Amygdala (tissue), 56 donors: ENCODE measurements around the gene ADAM12.
"Not testable (repeated sequence)": the region's sequence is repeated elsewhere in the genome, so short reads cannot be mapped to it uniquely, and the experiment has no call there.

ENCODE experiments used
- DNase-seq, 56 donors: peaks; one replicate each; lab custom pipeline; 2025; lab: John Stamatoyannopoulos, UW

The ADAM12 gene

DNA sequence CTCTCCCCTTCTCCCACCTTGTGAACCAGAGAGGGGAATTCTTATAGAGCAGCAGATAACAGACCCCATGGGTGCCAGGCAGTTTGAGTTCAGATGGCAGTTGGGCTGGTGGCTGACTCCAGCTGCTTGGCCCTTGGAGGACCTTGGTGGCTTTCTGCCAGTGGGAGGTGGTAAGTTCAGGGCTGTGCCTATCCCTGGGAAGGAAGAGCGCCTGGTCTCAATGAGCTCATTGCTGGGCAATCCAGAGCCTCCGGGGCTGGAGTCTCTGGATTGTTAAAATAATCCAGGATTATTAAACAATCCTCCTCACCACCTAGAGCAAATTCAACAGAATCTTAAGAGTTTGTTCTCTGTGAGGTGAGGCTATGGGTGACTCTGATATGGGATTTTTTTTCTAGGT is 386.7 kb downstream of the ADAM12 start:
- no peak for DNase-seq

DNA sequence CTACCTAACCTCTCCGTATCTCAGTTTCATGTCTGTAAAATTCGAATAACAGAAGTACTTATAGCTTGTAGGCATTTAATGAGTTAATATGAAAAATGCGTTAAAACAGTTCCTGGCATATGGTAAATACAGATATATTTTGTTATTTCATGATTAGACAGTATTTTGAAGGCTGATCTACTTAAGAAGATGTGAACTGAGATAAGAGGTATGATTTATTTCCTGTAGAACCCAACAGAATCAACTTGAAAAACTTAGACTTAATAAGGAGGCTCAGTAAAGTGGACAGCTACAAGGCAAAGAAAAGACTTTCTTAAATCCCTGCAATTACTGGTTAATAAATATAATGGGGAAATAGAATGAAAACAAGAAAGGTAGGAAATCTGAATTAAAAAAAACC is 388.6 kb downstream of the ADAM12 start:
- DNase-seq = no peak

DNA sequence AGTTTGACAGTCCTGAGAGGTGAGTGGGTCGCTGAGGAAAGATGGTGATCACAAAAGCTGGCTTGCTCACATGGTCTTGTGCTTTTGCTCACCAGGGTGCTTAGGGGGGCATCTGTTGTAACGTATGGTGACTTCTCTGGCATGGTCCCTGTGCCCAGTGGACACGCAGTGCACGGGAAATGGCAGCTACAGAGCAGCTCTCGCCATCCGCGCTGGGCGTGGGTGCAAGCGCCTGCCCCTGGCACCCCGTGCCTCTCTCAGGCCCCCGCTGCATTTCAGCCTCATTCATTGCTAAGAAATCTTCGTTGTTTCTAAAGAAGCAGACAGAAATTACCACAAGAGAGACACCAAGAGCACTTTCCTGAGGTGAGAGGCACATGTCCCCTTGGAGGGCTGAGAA is 390.7 kb downstream of the ADAM12 start:
- DNase-seq = no peak

DNA sequence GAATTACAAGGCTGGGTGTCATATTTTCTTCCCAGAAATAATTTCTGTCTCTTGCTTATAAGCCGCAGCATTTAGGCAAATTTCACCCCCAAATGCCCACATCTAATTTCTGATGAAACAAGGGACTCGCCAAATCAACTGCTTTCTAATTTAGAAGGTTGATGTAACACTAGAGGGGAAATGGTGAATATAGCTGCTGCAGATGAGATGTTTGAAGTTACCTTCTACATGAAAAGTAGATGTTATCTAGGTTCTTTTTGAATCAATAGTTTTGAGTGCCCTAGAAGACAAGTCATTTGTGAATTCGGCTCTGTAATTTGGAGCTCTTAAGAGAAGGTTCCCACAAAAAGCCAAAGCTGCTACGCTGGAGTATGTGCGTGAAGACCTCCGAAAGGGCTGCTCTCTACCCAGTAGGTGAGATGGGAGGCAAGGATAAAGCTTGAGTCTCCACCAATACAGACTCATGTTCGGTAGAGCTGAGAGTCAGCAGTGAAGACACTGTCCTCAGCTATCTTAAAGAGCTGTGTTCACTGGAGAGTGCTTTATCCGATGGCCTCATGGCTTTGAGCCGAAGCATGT is 392.5 kb downstream of the ADAM12 start:
- DNase-seq = no peak

DNA sequence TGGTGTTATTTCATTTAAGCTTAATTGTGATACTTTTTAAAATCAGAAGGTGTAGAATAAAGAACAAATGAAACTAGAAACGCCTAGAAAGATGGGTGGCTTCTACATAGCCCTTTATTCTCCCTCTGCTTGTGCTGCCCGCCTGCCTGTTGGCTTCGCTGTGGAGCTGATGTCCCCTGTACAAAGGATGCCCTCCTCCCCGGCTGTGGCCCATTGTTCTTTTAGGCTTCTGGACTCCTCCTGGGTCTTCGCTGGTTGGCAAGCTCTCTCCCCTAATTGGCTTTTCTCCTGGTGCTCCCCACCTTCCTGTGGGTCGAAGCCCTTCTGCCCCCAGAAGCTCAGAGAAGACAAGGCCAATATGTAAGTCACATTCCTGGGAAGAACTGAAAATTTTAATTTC is 393.7 kb downstream of the ADAM12 start:
- DNase-seq = no peak

DNA sequence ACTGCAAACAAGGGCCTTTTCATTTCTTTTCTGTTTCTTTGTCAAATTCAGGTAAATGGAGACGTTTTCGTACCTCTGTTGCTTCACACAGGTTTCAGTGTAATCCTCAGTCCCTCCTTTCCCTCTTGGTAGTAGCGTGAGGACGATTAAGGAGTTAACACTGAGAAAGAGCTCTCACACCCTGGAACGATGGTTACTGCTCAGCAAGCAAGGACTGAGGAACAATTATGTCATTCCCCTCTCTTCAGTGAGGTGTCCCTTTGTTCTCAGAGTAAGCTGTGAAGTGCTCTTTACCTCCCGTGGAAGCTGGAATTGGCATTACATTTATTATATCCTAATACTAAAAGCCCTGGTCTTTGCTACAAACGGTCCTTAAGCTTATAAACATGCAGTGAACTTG is 396.0 kb downstream of the ADAM12 start:
- DNase-seq = no peak

DNA sequence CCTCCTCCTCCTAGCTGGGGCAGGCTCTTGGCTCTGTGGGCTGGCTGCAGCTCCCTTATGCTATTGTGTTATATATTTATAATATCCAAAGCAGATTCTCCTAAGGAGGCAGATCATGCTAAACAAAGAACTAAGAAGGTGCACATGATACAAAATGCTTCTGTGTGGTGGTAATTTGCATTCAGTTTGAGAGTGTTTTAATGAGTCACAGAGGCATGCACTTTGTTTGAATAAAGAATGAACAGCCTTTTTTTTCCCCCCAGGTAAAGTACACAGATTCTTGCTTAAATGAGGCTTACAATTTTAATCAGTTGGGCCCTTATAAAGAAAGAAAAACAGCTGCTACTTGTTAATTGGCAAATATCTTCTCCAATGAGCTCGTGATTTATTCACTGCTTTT is 396.9 kb downstream of the ADAM12 start:
- no peak for DNase-seq

DNA sequence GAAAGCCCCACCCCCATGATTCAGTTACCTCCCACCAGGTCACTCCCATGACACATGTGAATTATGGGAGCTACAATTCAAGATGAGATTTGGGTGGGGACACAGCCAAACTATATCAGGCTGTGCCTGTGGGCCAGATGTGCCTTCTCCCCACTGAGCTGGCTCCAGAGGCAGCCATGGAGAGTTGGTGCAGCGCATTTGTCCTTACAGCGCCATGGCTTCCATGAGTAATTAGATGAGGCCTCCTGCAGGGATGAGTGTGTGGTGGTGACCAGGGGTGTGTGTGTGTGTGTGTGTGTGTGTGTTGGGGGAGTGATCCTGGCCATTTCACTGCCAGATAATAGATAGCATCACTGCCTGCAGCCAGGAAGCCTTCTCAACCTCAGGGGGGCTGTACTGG is 397.3 kb downstream of the ADAM12 start:
- DNase-seq = no peak

DNA sequence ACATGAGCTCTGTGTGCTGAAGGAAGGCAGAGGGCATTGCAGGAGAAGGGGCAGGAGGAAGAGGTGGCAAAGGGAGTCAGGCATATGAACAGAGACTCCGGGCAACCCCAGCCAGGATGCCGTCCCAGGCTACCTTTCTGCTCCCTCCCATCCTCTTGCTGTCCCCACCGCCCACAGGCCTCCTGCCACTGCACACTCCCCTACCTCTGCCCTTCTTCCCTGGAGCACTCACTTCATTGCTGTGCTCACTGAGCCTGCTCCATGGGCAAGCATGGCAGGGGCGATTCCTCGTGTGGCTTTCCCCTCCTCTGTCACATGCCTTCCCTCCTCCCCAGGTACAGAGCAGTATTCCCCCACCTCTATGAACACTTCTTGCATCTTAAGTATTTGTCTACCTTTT is 398.5 kb downstream of the ADAM12 start:
- DNase-seq = no peak

DNA sequence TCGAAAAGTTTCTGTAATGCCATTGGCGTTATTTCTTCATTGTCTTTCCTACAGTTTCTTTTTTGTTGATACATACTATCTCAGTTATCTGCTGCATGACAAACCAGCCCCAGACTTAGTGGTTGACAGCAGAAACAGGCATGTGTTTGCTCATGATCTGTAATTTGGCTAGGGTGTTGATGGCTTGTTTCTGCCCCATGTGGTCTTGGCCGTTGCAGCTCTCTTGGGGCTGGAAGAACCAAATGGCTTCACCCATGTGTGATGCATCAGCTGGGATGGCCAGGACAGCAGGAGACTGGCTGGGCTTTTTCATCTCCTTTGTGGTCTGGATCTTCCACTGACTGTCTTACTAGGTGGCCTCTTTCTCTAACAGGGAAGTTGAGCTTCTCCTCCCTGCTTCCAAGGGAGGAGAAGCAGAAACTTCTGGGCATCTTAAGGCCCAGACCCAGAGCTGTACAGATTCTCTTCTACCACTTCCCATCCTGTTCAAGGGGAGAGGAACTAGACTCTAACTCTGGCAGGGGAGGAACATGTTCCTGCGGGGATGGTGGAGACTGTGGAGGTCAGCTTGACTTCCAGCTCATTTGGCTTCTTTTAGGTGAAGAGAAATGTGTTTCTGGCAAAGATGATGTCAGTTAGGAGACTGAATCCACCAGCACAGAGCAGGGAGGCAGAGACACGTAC is 402.6 kb downstream of the ADAM12 start:
- no peak for DNase-seq

DNA sequence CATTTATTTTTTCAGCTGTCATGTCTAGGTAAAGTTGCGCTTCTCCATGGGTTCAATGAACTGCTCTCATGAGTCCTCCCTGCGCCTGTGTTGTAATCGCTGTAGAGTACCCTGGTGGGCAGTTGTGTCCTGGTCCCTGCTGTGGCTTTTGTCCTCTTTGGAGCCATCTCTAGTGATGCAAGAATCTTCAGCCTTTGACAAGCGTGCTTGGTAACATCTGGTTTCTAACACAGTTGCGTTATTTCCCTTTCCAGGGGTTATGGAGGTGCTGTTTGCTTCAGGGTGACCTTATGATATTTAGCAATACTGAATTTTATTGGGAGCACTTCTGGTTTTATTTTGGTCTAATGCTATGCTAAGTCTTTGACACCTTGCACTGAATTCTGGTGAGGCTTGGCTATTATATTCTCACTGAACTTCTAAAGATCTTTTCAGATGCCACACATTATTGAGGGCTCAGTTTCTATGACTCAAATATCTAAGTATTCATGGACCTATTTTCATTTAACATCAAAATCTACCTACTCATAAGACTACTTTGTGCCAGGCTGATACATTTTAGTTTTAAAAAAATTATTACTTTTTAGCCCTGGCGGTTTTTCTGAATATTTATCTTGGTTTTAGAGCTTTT is 403.3 kb downstream of the ADAM12 start:
- DNase-seq = no peak

DNA sequence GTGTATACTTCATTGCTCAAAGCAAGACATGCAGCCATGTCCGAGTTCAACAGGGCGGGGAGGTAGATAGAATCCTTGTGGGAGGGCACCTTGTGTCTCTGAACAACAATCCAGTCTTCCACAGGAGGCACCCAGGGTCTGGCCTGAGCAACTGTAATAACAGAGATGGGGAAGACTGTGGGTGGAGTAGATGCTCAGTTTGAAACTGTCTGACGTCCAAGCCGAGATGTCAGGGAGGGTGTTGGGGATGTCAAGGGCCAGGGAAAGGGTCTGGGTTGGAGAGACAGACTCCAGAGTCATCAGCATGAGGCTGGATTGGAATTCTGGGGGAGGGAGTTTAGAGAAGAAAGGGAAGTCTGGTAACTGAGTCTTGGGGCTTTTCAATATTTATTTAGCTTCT is 403.9 kb downstream of the ADAM12 start:
- no peak for DNase-seq

DNA sequence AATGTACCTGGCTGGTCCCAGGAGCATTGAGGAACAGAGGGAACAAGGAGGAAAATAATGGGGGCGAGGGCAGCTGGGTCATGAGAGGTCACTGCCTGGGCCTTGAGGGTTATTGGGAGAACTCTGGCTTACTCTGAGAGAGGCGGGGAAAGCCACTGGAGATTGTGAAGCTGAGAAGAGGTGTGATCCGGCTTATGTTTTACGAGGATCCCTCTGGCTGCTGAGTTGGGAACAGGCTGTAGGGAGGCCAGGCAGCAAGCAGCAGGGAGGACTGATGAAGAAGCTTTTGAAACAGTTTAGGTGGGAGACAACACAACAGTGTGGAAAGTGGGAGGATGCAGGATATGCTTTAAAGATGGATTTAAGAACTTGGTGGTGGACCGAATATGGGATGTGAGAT is 404.6 kb downstream of the ADAM12 start:
- DNase-seq = no peak

DNA sequence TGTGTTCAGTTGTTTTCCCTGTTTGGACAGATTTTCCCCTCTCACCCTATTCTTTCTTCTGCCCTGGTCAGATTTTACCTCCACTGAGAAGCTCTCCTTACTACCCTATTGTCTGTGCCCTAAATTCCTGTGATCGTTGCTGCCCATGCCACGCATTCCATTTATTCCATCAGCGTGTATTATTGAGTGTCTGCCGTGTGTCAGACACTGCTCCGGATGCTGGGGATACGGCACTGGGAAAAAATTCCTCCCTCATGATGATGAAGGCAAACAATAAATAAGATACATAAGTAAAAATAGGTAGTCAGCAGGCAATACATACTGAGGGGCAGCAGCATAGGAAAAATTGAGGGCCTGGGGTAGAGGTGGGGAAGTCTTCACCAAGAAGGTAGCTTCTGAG is 405.1 kb downstream of the ADAM12 start:
- DNase-seq = no peak

DNA sequence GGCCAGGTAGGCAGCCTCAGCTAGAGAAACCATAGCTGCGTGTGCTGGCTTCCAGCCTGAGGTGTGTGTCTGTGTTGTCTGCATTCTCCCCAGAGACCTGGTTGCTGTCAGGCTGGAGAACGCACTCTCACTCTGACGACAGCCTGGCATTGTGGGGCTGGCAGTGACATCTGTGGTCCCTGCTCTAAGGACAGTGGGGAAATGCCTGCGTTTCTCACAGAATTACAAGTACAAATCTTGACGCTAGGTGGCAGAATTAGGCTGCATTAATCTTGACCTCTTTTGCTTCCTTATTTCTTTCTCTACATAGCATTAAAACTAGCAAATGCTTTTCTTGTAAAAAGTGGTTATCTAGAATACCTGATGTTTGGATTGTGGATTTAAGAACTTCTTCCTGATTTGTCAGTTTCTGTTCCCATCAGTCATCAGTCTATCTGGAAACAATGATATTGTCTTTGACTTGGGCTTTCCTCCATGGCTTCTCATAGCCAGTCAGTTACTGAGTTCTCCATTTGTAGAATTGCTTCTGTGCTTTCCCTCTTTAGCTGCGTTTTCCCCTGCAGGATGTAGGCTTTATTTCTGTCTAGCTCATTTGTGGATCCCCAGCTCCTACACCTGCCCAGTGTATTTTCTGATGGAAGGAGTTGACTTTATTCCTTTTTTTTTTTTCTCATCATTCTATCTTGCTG is 405.9 kb downstream of the ADAM12 start:
- peak in 23 of 56 donors; percentile 2 to 74 (median 15) for DNase-seq

DNA sequence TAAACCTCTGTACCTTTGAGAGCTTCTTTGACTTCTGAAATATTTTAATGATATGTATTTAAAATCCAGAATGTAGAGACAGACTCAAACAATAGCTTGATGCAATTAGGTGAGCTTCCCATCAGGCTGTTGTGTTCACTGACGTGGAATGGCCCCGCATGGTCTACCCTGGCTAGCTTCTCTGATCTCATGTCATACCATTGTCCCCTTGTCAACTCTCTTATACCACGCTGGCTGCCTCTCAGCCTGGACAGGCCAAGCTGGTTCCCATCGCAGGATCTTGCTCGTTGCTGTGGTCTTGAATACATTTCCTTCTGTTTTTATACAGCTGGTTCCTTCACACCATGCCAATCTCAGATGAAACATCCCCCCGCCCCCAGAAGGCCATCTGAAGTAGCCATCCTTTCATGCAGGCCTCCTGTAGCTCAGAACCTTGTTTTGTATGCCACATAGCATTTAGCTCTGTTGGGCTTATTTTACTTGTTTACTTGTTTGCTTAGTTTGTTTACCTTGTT is 407.7 kb downstream of the ADAM12 start:
- DNase-seq = peak in 1 of 56 donors; percentile 1

DNA sequence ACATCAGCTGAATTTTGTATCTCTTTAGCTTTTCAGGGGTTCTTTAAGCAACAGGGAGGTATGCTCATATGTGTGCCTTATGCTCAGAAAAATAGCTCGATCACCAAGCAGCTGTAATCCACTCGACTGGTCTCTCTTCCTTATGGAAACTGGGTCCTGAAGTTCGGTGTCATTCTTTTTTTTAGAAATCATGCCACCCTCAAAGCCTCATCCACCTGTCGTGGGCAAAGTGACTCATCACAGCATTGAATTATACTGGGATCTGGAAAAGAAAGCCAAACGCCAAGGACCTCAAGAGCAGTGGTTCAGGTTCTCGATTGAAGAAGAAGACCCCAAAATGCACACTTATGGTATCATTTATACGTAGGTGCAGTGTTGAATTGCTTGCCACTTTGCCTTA is 408.3 kb downstream of the ADAM12 start:
- no peak for DNase-seq

DNA sequence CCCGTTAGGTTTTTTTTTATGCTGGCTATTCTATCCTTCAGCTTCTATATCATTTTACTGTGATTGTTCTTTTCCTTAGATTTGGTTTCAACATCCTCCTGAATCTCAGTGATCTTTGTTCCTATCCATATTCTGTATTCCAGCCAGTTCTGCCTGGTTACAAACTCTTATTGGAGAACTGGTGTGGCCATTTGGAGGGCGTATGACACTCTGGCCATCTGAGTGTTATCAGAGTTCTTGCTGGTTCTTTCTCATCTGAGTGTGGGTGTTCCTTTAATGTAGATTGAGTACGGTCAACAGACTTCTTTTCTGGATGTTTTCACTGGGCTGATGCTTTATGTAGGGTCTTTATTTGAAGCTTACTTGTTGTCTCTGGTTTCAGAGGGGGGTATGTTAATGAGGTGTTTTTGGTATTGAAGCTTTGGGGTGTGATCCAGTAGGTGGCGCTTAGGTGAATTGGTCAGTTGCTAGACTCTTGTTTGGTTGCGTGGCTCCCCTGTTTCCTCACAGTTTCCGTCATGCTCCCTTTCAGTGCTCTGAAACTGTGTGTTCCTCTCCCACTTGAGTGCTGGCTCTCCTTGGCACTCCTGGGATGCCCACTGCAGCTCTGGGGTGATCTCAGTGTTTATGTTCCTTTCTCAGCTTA is 411.2 kb downstream of the ADAM12 start:
- no peak for DNase-seq

DNA sequence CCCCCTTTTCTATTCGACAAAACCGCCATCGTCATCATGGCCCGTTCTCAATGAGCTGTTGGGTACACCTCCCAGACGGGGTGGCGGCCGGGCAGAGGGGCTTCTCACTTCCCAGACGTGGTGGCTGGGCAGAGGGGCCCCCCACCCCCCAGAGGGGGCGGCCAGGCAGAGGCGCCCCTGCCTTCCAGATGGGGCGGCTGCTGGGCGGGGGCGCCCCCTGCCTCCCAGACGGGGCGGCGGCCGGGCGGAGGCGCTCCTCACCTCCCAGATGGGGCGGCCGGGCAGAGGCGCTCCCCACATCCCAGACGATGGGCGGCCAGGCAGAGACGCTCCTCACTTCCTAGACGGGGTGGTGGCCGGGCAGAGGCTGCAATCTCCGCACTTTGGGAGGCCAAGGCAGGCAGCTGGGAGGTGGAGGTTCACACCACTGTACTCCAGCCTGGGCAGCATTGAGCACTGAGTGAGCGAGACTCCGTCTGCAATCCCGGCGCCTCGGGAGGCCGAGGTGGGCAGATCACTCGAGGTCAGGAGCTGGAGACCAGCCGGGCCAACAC is 418.1 kb downstream of the ADAM12 start:
- DNase-seq = not testable (repeated sequence)

DNA sequence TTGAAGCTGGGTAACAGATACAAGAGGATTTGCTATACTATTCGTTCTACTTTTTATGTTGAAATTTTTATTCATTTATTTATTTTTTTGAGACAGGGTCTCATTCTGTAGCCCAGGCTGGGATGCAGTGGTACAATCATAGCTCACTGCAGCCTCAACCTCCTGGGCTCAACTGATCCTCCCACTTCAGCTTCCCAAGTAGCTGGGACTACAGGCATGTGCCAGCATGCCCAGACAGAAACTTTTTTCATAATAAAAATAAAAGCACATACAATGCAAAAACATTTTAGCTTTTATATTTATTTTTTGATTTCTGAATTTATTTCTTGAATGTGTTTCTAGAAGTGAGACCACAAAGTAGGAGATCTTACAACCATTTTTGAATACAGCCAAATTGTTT is 420.7 kb downstream of the ADAM12 start:
- no peak for DNase-seq

DNA sequence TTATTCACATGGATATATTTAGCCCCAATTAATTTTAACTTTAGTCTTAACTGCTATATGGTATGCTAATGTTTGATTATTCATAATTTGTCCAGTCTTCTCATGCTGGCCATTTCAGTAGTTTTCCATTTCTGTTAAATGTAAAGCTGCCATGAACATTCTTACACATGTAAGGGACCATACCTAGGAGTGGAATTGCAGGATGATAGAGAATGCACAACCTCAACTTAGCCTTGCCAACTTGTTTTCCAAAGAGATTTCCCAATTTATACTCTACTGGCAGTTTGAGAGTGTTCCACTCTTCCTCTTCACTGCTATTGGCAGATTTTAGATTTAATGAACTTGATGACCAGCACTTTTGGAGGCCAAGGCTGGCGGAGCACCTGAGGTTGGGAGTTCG is 423.7 kb downstream of the ADAM12 start:
- DNase-seq = no peak
